ENCODE measurements around the gene PDE4C.

Gene PDE4C

GRCh38 chr19:18225702-18226468 is at the start of gene PDE4C:
Gene PDE4C (minus strand): TSS chr19:18226438. CDS start chr19:18226415, 23 bp downstream.
- TF ChIP-seq CTCF (IDR thresholded peaks at IDR 0.05), result no peak
- TF ChIP-seq ZFX (IDR thresholded peaks at IDR 0.05; ENCODE audit: borderline replicate concordance), result no peak
- no peak within 1 kb of the TSS for H3K27ac ChIP-seq

- H3K27ac ChIP-seq, result peak overlapping the region; percentile 53
- no peak for TF ChIP-seq CTCF (IDR thresholded peaks at IDR 0.05)
- TF ChIP-seq ZFX (IDR thresholded peaks at IDR 0.05; ENCODE audit: borderline replicate concordance), result no peak
Observed at GRCh38 chr19:18274781-18275356, 48.6 kb upstream of the PDE4C start.

GRCh38 chr19:18274219-18274780 is 48.1 kb upstream of the PDE4C start, which contains the start of gene IQCN:
Gene IQCN (minus strand): TSS chr19:18274452. CDS start chr19:18269478, 4,974 bp downstream.
- H3K27ac ChIP-seq, result peak within 1 kb of the TSS; percentile 53
- TF ChIP-seq ZFX (IDR thresholded peaks at IDR 0.05; ENCODE audit: borderline replicate concordance) (no peak), CTCF (IDR thresholded peaks at IDR 0.05) (no peak)

GRCh38 chr19:18273561-18274218 is 47.5 kb upstream of the PDE4C start:
- H3K27ac ChIP-seq, result no peak overlapping the region
- TF ChIP-seq CTCF (IDR thresholded peaks at IDR 0.05) (no peak), ZFX (IDR thresholded peaks at IDR 0.05; ENCODE audit: borderline replicate concordance) (no peak)

- TF ChIP-seq ZFX (IDR thresholded peaks at IDR 0.05; ENCODE audit: borderline replicate concordance) (no peak), CTCF (IDR thresholded peaks at IDR 0.05) (no peak)
- no peak overlapping the region for H3K27ac ChIP-seq
Observed at GRCh38 chr19:18271433-18271841, 45.2 kb upstream of the PDE4C start.

GRCh38 chr19:18270326-18270725 is 44.1 kb upstream of the PDE4C start:
- TF ChIP-seq CTCF (IDR thresholded peaks at IDR 0.05) (no peak), ZFX (IDR thresholded peaks at IDR 0.05; ENCODE audit: borderline replicate concordance) (no peak)
- no peak overlapping the region for H3K27ac ChIP-seq

Measured in 22Rv1 (cell line).